Muscle layer of duodenum (tissue), 2 donors: ENCODE results near the gene MICAL2.

Source experiments
- H3K27ac ChIP-seq: one replicate; pipeline ENCODE4 v1.7.0; 2013; ENCODE audit warnings: mild to moderate bottlenecking, low read length
- H3K27me3 ChIP-seq: one replicate; pipeline ENCODE4 v1.7.0; 2013; ENCODE audit warnings: low read depth, mild to moderate bottlenecking, control low read depth, low read length
- H3K36me3 ChIP-seq, 2 donors: one replicate each; pipeline ENCODE4 v1.7.0; 2013; ENCODE audit warnings: low read length in 2 of 2, control low read depth in 1 of 2, mild to moderate bottlenecking in 1 of 2; ENCODE audit not compliant: insufficient read depth in 2 of 2, control insufficient read depth in 1 of 2
- H3K4me1 ChIP-seq, 2 donors: one replicate each; pipeline ENCODE4 v1.7.0; 2013; ENCODE audit warnings: low read length in 2 of 2, mild to moderate bottlenecking in 2 of 2, control low read depth in 1 of 2, moderate library complexity in 1 of 2; ENCODE audit not compliant: insufficient read depth in 2 of 2, control insufficient read depth in 1 of 2
- H3K4me3 ChIP-seq, 2 donors: one replicate each; pipeline ENCODE4 v1.7.0; 2013; ENCODE audit warnings: low read length in 2 of 2, low read depth in 1 of 2, mild to moderate bottlenecking in 1 of 2
- H3K9me3 ChIP-seq, 2 donors: one replicate each; pipeline ENCODE4 v1.7.0; 2013; ENCODE audit warnings: low read length in 2 of 2, control low read depth in 1 of 2, mild to moderate bottlenecking in 1 of 2; ENCODE audit not compliant: control insufficient read depth in 1 of 2
- donor health status: healthy.

Gene MICAL2

GRCh38 chr11:12285811-12286222 lies 175.4 kb downstream of the MICAL2 start:
- peaks cover 14 to 29% of the 10 kb centered on the region in 2 donors for H3K4me1 ChIP-seq
- H3K4me3 ChIP-seq: no peak overlapping the region
- H3K36me3 ChIP-seq: peaks cover 0 to 9% of the 10 kb centered on the region in 2 donors
- no peaks in the 10 kb centered on the region for H3K27me3 ChIP-seq
- H3K9me3 ChIP-seq: no peaks in the 10 kb centered on the region
- peak overlapping the region; percentile 68 for H3K27ac ChIP-seq

GRCh38 chr11:12286606-12287005 lies 176.2 kb downstream of the MICAL2 start:
- H3K4me1 ChIP-seq: peaks cover 14 to 29% of the 10 kb centered on the region in 2 donors
- peak overlapping the region; percentile 68 for H3K27ac ChIP-seq
- H3K4me3 ChIP-seq: no peak overlapping the region
- H3K9me3 ChIP-seq: no peaks in the 10 kb centered on the region
- H3K36me3 ChIP-seq: peaks cover 0 to 9% of the 10 kb centered on the region in 2 donors
- H3K27me3 ChIP-seq: no peaks in the 10 kb centered on the region

GRCh38 chr11:12287009-12287373 lies 176.6 kb downstream of the MICAL2 start:
- Histone ChIP-seq H3K27me3 (no peaks in the 10 kb centered on the region), H3K4me3 (peak overlapping the region in 1 of 2 donors; percentile 6), H3K4me1 (peaks cover 14 to 29% of the 10 kb centered on the region in 2 donors), H3K9me3 (no peaks in the 10 kb centered on the region), H3K36me3 (peaks cover 0 to 9% of the 10 kb centered on the region in 2 donors), H3K27ac (peak overlapping the region; percentile 89)

- H3K27ac ChIP-seq: peak overlapping the region; percentile 89
- H3K4me3 ChIP-seq: peak overlapping the region in 1 of 2 donors; percentile 6
- H3K4me1 ChIP-seq: peaks cover 14 to 29% of the 10 kb centered on the region in 2 donors
- H3K36me3 ChIP-seq: peaks cover 0 to 9% of the 10 kb centered on the region in 2 donors
- H3K27me3 ChIP-seq: no peaks in the 10 kb centered on the region
- H3K9me3 ChIP-seq: no peaks in the 10 kb centered on the region
Observed at GRCh38 chr11:12287374-12288211, 177.2 kb downstream of the MICAL2 start.

GRCh38 chr11:12288212-12288930 lies 178.0 kb downstream of the MICAL2 start:
- Histone ChIP-seq H3K27ac (peak overlapping the region; percentile 89), H3K36me3 (peaks cover 0 to 9% of the 10 kb centered on the region in 2 donors), H3K9me3 (no peaks in the 10 kb centered on the region), H3K27me3 (no peaks in the 10 kb centered on the region), H3K4me3 (peak overlapping the region in 1 of 2 donors; percentile 6), H3K4me1 (peaks cover 14 to 29% of the 10 kb centered on the region in 2 donors)

GRCh38 chr11:12288931-12289666 lies 178.7 kb downstream of the MICAL2 start:
- Histone ChIP-seq H3K27ac (peak overlapping the region; percentile 45), H3K4me1 (peaks cover 14 to 29% of the 10 kb centered on the region in 2 donors), H3K9me3 (no peaks in the 10 kb centered on the region), H3K4me3 (no peak overlapping the region), H3K27me3 (no peaks in the 10 kb centered on the region), H3K36me3 (peaks cover 0 to 9% of the 10 kb centered on the region in 2 donors)

GRCh38 chr11:12289667-12290476 lies 179.5 kb downstream of the MICAL2 start:
- Histone ChIP-seq H3K36me3 (peaks cover 0 to 9% of the 10 kb centered on the region in 2 donors), H3K9me3 (no peaks in the 10 kb centered on the region), H3K4me3 (no peak overlapping the region), H3K27ac (no peak overlapping the region), H3K27me3 (no peaks in the 10 kb centered on the region), H3K4me1 (peaks cover 14 to 29% of the 10 kb centered on the region in 2 donors)

GRCh38 chr11:12290477-12290922 lies 180.1 kb downstream of the MICAL2 start:
- Histone ChIP-seq H3K27me3 (no peaks in the 10 kb centered on the region), H3K36me3 (peaks cover 0 to 9% of the 10 kb centered on the region in 2 donors), H3K4me3 (no peak overlapping the region), H3K9me3 (no peaks in the 10 kb centered on the region), H3K4me1 (peaks cover 14 to 29% of the 10 kb centered on the region in 2 donors), H3K27ac (no peak overlapping the region)

GRCh38 chr11:12291313-12291712 lies 180.9 kb downstream of the MICAL2 start:
- peaks cover 7 to 22% of the 10 kb centered on the region in 2 donors for H3K4me1 ChIP-seq
- peaks cover 0 to 9% of the 10 kb centered on the region in 2 donors for H3K36me3 ChIP-seq
- H3K9me3 ChIP-seq: no peaks in the 10 kb centered on the region
- no peaks in the 10 kb centered on the region for H3K27me3 ChIP-seq
- no peak overlapping the region for H3K27ac ChIP-seq
- no peak overlapping the region for H3K4me3 ChIP-seq

GRCh38 chr11:12291766-12292165 lies 181.4 kb downstream of the MICAL2 start:
- H3K4me1 ChIP-seq: peaks cover 6 to 18% of the 10 kb centered on the region in 2 donors

More at GRCh38 chr11:12291766-12292165, 181.4 kb downstream of the MICAL2 start:
- peaks cover 0 to 9% of the 10 kb centered on the region in 2 donors for H3K36me3 ChIP-seq
- no peak overlapping the region for H3K4me3 ChIP-seq
- no peaks in the 10 kb centered on the region for H3K9me3 ChIP-seq
- no peaks in the 10 kb centered on the region for H3K27me3 ChIP-seq
- no peak overlapping the region for H3K27ac ChIP-seq
